Erythroblast (primary cell): ENCODE results near the gene C16orf74.

ENCODE experiments used
- DNase-seq, 2 experiments: peaks; one replicate each; lab custom pipeline; 2025; lab: John Stamatoyannopoulos, UW
- GATA1 ChIP-seq: IDR thresholded peaks from 2 replicates; pipeline ENCODE4 v1.6.1; 2011; ENCODE audit warnings: low read depth, mild to moderate bottlenecking, control low read depth, low read length, moderate library complexity
- POLR2A ChIP-seq: IDR thresholded peaks from 2 replicates; pipeline ENCODE4 v1.6.1; 2011; ENCODE audit warnings: mild to moderate bottlenecking, low read length

The C16orf74 gene

GRCh38 chr16:85695196-85696128 lies 55.4 kb downstream of the C16orf74 start:
- no peak for TF ChIP-seq POLR2A
- no peak for TF ChIP-seq GATA1
- no peak for DNase-seq

- no peak for TF ChIP-seq POLR2A
- TF ChIP-seq GATA1: no peak
- no peak for DNase-seq
Measured at GRCh38 chr16:85690469-85691064, 60.3 kb downstream of the C16orf74 start.

- DNase-seq: no peak
- TF ChIP-seq POLR2A (no peak), GATA1 (no peak)
Measured at GRCh38 chr16:85689950-85690320, 61.0 kb downstream of the C16orf74 start.

- TF ChIP-seq GATA1 (no peak), POLR2A (no peak)
- no peak for DNase-seq
Measured at GRCh38 chr16:85689285-85689949, 61.5 kb downstream of the C16orf74 start.

GRCh38 chr16:85688586-85689284 lies 62.2 kb downstream of the C16orf74 start, which contains the start of gene GINS2:
Gene GINS2 (minus strand): TSS chr16:85688954. CDS start chr16:85688898, 56 bp downstream.
- TF ChIP-seq GATA1 (no peak), POLR2A (peak; percentile 67)
- DNase-seq: peak; percentile 96

GRCh38 chr16:85687651-85688471 lies 63.0 kb downstream of the C16orf74 start:
- TF ChIP-seq POLR2A: no peak
- TF ChIP-seq GATA1: no peak
- DNase-seq: peak; percentile 44 to 45

GRCh38 chr16:85686912-85687591 lies 63.8 kb downstream of the C16orf74 start:
- peak; percentile 31 to 40 for DNase-seq
- TF ChIP-seq POLR2A (no peak), GATA1 (no peak)

GRCh38 chr16:85685251-85685650 lies 65.6 kb downstream of the C16orf74 start:
- no peak for TF ChIP-seq GATA1
- TF ChIP-seq POLR2A: no peak
- DNase-seq: no peak

GRCh38 chr16:85683363-85683762 lies 67.5 kb downstream of the C16orf74 start:
- peak; percentile 42 to 64 for DNase-seq
- TF ChIP-seq POLR2A (no peak), GATA1 (no peak)

- TF ChIP-seq GATA1 (no peak), POLR2A (no peak)
- DNase-seq: no peak
Measured at GRCh38 chr16:85682516-85682915, 68.4 kb downstream of the C16orf74 start.

- DNase-seq: no peak
- no peak for TF ChIP-seq GATA1
Measured at GRCh38 chr16:85681255-85681654, 69.6 kb downstream of the C16orf74 start.

GRCh38 chr16:85680352-85680944 lies 70.4 kb downstream of the C16orf74 start:
- no peak for TF ChIP-seq GATA1
- TF ChIP-seq POLR2A: no peak
- no peak for DNase-seq
